Neural crest cell (in vitro differentiated cells): ENCODE data around the gene SCARB1. TPM values are rescaled to one million over a fixed set of nuclear protein-coding genes. Genes with fewer than 3 reads are reported as not detected.

Experiments
- DNase-seq: peaks from one replicate; pipeline ENCODE4 v3.0.0; 2021; ENCODE audit warnings: low read depth, mixed read lengths, low spot score
- H3K27ac Mint-ChIP-seq: one replicate; pipeline ENCODE4 v1.8.0; 2021; ENCODE audit warnings: mild to moderate bottlenecking, mixed read lengths; ENCODE audit not compliant: unreplicated experiment
- H3K27me3 Mint-ChIP-seq: 2 replicates; pipeline ENCODE4 v1.8.0; 2021; ENCODE audit warnings: low read depth, mild to moderate bottlenecking, mixed read lengths
- H3K36me3 Mint-ChIP-seq: 2 replicates; pipeline ENCODE4 v1.8.0; 2021; ENCODE audit warnings: low read depth, mild to moderate bottlenecking, mixed read lengths
- H3K4me1 Mint-ChIP-seq: 2 replicates; pipeline ENCODE4 v1.8.0; 2021; ENCODE audit warnings: mixed read lengths
- H3K4me3 Mint-ChIP-seq: one replicate; pipeline ENCODE4 v1.8.0; 2021; ENCODE audit warnings: mild to moderate bottlenecking, mixed read lengths
- H3K9me3 Mint-ChIP-seq: 2 replicates; pipeline ENCODE4 v1.8.0; 2021; ENCODE audit warnings: mixed read lengths
- total RNA-seq: library from RNA; stranded (reverse); gene quantifications from 2 replicates; pipeline ENCODE4 v1.2.1, GENCODE V29; 2021
- TF ChIP-seq, protein P1 (sequence below): fragments of 200-600 bp; sonication (generic); conservative IDR thresholded peaks from 2 replicates; pipeline ENCODE4 v1.5.0; 2021; ENCODE audit warnings: antibody characterized with exemption, mild to moderate bottlenecking

SCARB1 gene
- total RNA-seq, 1 donor from 2014 or later, result 50.9 TPM

DNA sequence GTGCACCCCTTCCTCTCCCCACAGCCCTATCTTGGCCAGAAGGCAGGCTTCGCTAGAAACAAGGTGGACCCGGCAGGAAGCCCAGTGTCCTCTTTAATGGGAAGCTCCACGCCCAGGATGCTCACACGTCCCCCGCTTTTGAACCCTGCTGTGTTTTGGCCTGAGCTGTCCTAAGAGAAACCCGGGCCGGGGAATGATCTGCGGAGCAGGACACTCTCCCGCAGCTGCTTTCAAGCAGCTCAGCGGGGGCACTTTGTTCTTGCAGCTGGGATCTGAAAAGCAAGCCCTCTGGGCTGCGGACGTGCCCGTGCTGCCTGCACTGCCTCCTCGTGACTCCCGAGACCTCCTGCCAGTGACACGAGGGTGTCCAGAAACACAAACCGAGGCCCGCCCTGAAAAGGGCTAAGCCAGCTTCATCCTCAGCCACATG lies 30.0 kb downstream of the SCARB1 start:
- DNase-seq, result peak; percentile 41
- TF ChIP-seq, protein P1, sequence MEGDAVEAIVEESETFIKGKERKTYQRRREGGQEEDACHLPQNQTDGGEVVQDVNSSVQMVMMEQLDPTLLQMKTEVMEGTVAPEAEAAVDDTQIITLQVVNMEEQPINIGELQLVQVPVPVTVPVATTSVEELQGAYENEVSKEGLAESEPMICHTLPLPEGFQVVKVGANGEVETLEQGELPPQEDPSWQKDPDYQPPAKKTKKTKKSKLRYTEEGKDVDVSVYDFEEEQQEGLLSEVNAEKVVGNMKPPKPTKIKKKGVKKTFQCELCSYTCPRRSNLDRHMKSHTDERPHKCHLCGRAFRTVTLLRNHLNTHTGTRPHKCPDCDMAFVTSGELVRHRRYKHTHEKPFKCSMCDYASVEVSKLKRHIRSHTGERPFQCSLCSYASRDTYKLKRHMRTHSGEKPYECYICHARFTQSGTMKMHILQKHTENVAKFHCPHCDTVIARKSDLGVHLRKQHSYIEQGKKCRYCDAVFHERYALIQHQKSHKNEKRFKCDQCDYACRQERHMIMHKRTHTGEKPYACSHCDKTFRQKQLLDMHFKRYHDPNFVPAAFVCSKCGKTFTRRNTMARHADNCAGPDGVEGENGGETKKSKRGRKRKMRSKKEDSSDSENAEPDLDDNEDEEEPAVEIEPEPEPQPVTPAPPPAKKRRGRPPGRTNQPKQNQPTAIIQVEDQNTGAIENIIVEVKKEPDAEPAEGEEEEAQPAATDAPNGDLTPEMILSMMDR, result no peak
- H3K27ac Mint-ChIP-seq, result peak overlapping the region; percentile 75
- H3K36me3 Mint-ChIP-seq, result no peaks in the 10 kb centered on the region
- H3K4me1 Mint-ChIP-seq, result peaks cover 56% of the 10 kb centered on the region
- H3K4me3 Mint-ChIP-seq, result no peak overlapping the region
- peaks cover 5% of the 10 kb centered on the region for H3K9me3 Mint-ChIP-seq
- H3K27me3 Mint-ChIP-seq, result no peaks in the 10 kb centered on the region

DNA sequence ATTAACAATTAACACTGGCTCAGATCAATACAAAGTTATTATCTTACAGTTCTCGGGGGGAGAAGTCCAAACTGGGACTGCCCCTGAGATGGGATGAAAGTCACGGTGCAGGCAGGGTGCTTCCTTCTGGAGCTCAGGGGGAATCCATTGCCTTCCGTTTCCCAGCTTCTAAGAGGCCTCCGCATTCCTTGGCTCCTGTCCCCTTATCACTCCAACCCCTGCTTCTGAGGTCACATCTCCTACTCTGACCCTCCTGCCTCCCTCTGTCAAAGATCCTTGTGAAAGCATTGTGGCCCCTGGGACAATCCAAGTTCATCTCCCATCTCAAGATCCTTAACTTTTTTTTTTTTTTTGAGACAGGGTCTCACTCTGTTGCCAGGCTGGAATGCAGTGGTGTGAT lies 30.8 kb downstream of the SCARB1 start:
- no peaks in the 10 kb centered on the region for H3K27me3 Mint-ChIP-seq
- H3K9me3 Mint-ChIP-seq, result peaks cover 5% of the 10 kb centered on the region
- TF ChIP-seq, protein P1, result no peak
- no peaks in the 10 kb centered on the region for H3K36me3 Mint-ChIP-seq
- peaks cover 56% of the 10 kb centered on the region for H3K4me1 Mint-ChIP-seq
- H3K27ac Mint-ChIP-seq, result no peak overlapping the region
- no peak overlapping the region for H3K4me3 Mint-ChIP-seq
- no peak for DNase-seq

DNA sequence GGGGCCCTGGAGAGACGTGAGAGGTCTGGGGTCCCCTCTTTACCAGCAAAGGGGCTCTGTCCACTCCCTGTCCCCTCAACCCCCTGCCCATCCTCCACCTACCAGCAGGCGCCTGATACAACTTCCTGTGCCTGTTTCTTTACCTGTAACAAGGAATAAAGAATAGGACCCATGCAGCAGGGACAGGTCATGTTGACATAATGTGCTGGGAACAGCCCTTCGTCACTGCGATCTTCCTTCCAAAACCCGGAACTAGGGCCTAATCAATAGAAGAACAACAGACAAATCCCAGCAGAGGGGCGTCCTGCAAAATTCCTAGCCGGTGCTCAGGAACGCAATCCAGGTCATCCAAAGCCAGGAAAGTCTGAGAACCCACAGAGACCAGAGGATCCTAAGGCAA lies 32.1 kb downstream of the SCARB1 start:
- Mint-ChIP-seq H3K27ac (no peak overlapping the region), H3K36me3 (no peaks in the 10 kb centered on the region), H3K27me3 (no peaks in the 10 kb centered on the region), H3K9me3 (peaks cover 5% of the 10 kb centered on the region), H3K4me1 (peaks cover 56% of the 10 kb centered on the region), H3K4me3 (no peak overlapping the region)
- no peak for DNase-seq
- TF ChIP-seq, protein P1, result no peak

DNA sequence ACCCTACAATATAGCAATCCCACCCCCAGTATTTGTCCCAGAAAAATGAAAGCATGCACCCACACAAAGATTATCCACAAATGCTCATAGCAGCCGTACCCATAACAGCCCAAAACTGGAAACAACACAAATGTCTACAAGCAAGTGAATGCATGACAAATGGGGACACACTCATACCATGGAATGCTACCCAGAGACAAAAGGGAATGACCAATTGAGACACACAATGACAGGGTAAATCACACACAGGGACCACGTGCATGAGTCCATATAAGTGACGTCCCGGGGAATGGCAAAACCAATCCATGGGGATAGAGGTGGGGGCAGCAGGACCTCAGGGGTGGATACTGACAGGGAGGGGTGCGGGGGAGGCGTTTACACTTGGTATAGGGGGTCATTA lies 33.4 kb downstream of the SCARB1 start:
- H3K27ac Mint-ChIP-seq, result no peak overlapping the region
- H3K36me3 Mint-ChIP-seq, result no peaks in the 10 kb centered on the region
- TF ChIP-seq, protein P1, result no peak
- peaks cover 53% of the 10 kb centered on the region for H3K4me1 Mint-ChIP-seq
- no peak for DNase-seq
- H3K4me3 Mint-ChIP-seq, result no peak overlapping the region
- peaks cover 5% of the 10 kb centered on the region for H3K9me3 Mint-ChIP-seq
- no peaks in the 10 kb centered on the region for H3K27me3 Mint-ChIP-seq

DNA sequence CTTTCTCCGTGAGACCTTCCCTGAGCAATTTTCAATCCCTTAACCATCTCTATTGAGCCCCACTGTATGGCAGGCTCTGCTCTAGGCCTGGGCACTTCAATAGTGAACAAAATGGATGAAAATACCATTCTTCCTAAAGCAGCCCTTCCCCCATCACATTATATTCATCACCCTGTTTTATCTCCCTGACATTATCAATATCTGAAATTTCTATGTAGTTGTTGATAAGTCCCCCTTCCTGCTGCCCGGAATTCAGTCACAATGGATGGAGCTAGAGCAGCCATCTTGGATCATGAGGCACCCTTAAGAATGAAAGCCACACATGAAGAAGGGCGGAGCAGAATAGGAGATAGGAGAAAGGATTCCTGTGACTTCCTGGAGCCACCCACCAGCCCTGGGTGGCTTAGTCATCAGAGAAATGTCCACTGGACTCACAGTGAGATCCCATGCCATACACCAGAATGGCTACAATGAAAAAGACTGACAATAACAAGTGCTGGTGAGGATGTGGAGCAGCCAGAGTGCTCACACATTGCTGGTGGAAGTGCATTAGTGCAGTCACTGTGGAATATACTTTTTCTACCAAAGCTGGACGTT lies 33.9 kb downstream of the SCARB1 start:
- Mint-ChIP-seq H3K27ac (no peak overlapping the region), H3K27me3 (no peaks in the 10 kb centered on the region), H3K36me3 (no peaks in the 10 kb centered on the region), H3K4me1 (peaks cover 49% of the 10 kb centered on the region), H3K9me3 (peaks cover 5% of the 10 kb centered on the region), H3K4me3 (no peak overlapping the region)
- no peak for DNase-seq
- TF ChIP-seq, protein P1, result no peak
